ENCODE results near the gene LMF1.

Gene LMF1

GRCh38 chr16:817001-817906 lies 153.5 kb downstream of the LMF1 start:
- Mint-ChIP-seq H3K4me1 (no peaks in the 10 kb centered on the region), H3K27ac (no peak overlapping the region), H3K9me3 (peaks cover 5% of the 10 kb centered on the region), H3K27me3 (ENCODE audit: low read depth) (peaks cover 26% of the 10 kb centered on the region), H3K36me3 (ENCODE audit: low read depth) (peaks cover under 1% of the 10 kb centered on the region), H3K4me3 (no peak overlapping the region)
- TF ChIP-seq, protein P1, sequence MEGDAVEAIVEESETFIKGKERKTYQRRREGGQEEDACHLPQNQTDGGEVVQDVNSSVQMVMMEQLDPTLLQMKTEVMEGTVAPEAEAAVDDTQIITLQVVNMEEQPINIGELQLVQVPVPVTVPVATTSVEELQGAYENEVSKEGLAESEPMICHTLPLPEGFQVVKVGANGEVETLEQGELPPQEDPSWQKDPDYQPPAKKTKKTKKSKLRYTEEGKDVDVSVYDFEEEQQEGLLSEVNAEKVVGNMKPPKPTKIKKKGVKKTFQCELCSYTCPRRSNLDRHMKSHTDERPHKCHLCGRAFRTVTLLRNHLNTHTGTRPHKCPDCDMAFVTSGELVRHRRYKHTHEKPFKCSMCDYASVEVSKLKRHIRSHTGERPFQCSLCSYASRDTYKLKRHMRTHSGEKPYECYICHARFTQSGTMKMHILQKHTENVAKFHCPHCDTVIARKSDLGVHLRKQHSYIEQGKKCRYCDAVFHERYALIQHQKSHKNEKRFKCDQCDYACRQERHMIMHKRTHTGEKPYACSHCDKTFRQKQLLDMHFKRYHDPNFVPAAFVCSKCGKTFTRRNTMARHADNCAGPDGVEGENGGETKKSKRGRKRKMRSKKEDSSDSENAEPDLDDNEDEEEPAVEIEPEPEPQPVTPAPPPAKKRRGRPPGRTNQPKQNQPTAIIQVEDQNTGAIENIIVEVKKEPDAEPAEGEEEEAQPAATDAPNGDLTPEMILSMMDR (IDR thresholded peaks at IDR 0.05; ENCODE audit: unreplicated experiment in 3 of 3): no peak

GRCh38 chr16:815861-816260 lies 154.9 kb downstream of the LMF1 start:
- Mint-ChIP-seq H3K9me3 (peaks cover 6% of the 10 kb centered on the region), H3K27me3 (ENCODE audit: low read depth) (peaks cover 35% of the 10 kb centered on the region), H3K27ac (no peak overlapping the region), H3K4me1 (no peaks in the 10 kb centered on the region), H3K4me3 (no peak overlapping the region), H3K36me3 (ENCODE audit: low read depth) (peaks cover 3% of the 10 kb centered on the region)
- TF ChIP-seq, protein P1 (IDR thresholded peaks at IDR 0.05; ENCODE audit: unreplicated experiment in 3 of 3): no peak

DNA sequence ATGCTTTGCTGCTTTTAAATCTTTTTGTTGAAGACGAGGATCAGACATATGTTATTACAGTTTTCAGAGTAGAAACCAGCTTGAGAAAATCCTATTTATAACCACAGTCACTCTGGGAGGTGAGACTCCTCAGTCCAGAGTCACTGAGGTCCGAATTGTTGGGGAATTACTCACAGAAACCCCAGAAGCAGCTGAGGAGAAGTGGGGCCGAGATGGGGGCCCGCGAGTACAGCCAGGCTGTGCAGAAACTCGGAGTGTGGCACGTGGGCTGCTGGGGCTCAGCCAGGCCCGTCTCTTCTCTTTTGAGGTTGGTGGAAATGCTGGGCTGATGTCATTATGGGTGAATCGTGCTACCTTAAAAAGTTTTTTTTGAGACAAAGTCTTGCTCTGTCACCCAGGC lies 155.8 kb downstream of the LMF1 start:
- Mint-ChIP-seq H3K27ac (no peak overlapping the region), H3K4me3 (no peak overlapping the region), H3K36me3 (ENCODE audit: low read depth) (peaks cover 3% of the 10 kb centered on the region), H3K4me1 (no peaks in the 10 kb centered on the region), H3K9me3 (peaks cover 4% of the 10 kb centered on the region), H3K27me3 (ENCODE audit: low read depth) (peaks cover 44% of the 10 kb centered on the region)
- TF ChIP-seq, protein P1 (IDR thresholded peaks at IDR 0.05; ENCODE audit: unreplicated experiment in 3 of 3): no peak

DNA sequence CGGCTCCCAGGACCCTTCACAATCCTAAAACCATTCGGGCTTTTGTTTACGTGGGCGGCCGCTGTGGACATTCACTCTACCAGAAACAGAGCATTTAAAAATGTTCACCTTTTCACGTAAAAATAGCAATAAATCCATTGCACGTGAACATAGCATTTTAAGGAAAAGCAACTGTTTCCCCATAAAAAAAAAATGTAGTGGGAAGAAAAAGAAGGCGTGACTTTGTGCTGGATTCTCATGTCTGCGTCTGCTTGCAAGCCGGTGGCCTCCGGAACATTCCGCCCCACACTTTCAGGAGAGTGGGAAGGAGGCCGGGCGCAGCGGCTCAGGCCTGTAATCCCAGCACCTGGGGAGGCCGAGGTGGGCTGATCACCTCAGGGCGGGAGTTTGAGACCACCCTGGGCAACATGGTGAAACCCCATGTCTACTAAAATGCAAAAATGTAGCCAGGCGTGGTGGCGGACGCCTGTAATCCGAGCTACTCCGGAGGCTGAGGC lies 156.8 kb downstream of the LMF1 start:
- no peak overlapping the region for H3K4me3 Mint-ChIP-seq
- H3K27ac Mint-ChIP-seq: no peak overlapping the region
- no peaks in the 10 kb centered on the region for H3K4me1 Mint-ChIP-seq
- peaks cover 46% of the 10 kb centered on the region for H3K27me3 Mint-ChIP-seq (ENCODE audit: low read depth)
- peaks cover 3% of the 10 kb centered on the region for H3K36me3 Mint-ChIP-seq (ENCODE audit: low read depth)
- peaks cover 4% of the 10 kb centered on the region for H3K9me3 Mint-ChIP-seq
- TF ChIP-seq, protein P1 (IDR thresholded peaks at IDR 0.05; ENCODE audit: unreplicated experiment in 3 of 3): no peak

- H3K36me3 Mint-ChIP-seq (ENCODE audit: low read depth): peaks cover 3% of the 10 kb centered on the region
- H3K4me3 Mint-ChIP-seq: peak overlapping the region in 2 of 3 experiments; percentile 34 to 40
- TF ChIP-seq, protein P1 (IDR thresholded peaks at IDR 0.05; ENCODE audit: unreplicated experiment in 3 of 3): peak; percentile 75 to 90 (median 81)
- H3K27me3 Mint-ChIP-seq (ENCODE audit: low read depth): peaks cover 50% of the 10 kb centered on the region
- H3K27ac Mint-ChIP-seq: no peak overlapping the region
- no peaks in the 10 kb centered on the region for H3K4me1 Mint-ChIP-seq
- peaks cover 8% of the 10 kb centered on the region for H3K9me3 Mint-ChIP-seq
These were observed 157.4 kb downstream of the LMF1 start for GRCh38 chr16:813204-813915.
